ENCODE results near the gene CAST. TPM values are rescaled to one million over a fixed set of nuclear protein-coding genes. Genes with fewer than 3 reads are reported as not detected.
A peak's percentile ranks its signal among the peaks of the same experiment; 100 is the strongest.

The CAST gene
- total and polyA plus RNA-seq, 2 donors from 2014 or later: 83.2 to 282 TPM

DNA sequence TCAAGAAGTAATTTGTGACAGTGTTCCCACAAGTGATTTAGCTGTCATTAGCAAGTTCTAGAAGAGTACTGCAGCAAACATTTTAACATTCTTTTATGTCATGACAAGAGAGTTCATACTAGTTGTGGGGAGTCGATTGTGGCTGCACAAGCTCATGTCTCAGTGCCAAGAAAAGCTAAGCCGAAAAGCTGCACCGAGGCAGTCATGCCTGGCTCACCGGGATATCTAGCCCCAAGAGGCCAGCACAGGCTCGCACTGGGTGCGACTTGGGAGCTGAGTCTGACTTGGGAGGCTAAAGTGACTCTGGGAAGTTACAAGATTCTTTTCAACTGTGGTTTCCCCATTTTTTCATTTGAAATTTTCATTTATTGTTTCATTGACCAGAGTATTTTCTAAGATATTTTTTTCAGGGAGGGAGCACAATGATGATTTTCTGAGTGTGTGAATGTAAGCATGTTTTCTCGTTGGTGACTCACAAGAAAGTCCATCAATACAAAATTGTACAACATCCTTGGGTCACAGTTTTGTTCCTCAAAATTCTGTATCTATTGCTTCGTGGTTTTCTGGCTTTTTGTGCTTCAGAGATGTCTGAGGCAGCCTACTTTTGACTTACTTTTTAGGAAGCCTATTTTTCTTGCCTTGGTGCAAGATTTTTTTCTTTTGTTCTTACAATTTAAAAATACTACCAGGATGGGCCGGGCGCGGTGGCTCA lies 18.7 kb downstream of the CAST start:
- H3K4me1 ChIP-seq (ENCODE audit: control insufficient read depth in 2 of 3, insufficient read depth in 2 of 3, low read depth in 1 of 3, low read length in 3 of 3): no peaks in the 10 kb centered on the region

DNA sequence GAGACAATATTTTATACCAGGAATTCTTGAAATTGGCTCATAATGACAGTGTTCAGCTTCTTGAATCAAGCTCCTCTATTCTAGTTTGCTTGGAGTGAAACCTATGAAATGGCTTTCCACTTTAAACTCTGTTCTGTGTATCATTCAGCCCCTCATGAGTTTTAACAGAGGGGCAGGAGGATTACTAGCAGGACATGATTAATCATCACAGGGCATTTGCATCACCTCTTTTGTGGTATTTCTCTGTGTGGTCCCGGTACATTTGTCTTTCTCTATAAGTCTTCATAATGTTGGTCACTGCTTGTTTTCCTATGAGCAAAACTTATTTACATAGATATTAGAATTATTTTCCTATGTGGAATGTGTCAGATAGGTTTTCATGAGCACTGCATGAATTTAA lies 21.2 kb downstream of the CAST start:
- no peak for FAIRE-seq

More for the DNA sequence above, 18.7 kb downstream of the CAST start:
- Histone ChIP-seq H3K4me3 (ENCODE audit: low read length in 3 of 3) (no peak overlapping the region), H3K27ac (ENCODE audit: low read depth in 2 of 2, low read length in 2 of 2) (no peak overlapping the region), H3K27me3 (ENCODE audit: control insufficient read depth, insufficient read depth, low read length) (no peaks in the 10 kb centered on the region), H3K36me3 (ENCODE audit: control insufficient read depth in 2 of 3, insufficient read depth in 3 of 3, low read length in 3 of 3) (peaks cover 0 to 2% (median 0%) of the 10 kb centered on the region in 3 donors), H3K9me3 (ENCODE audit: control insufficient read depth in 2 of 3, insufficient read depth in 1 of 3, low read length in 3 of 3) (no peaks in the 10 kb centered on the region), H3K9ac (ENCODE audit: low read length in 3 of 3) (no peak overlapping the region)
- DNase-seq: peak in 1 of 5 donors; percentile 80
- intact Hi-C loops (cut with DNase I): no loop called here
- no peak for FAIRE-seq
- TF ChIP-seq, protein P1, sequence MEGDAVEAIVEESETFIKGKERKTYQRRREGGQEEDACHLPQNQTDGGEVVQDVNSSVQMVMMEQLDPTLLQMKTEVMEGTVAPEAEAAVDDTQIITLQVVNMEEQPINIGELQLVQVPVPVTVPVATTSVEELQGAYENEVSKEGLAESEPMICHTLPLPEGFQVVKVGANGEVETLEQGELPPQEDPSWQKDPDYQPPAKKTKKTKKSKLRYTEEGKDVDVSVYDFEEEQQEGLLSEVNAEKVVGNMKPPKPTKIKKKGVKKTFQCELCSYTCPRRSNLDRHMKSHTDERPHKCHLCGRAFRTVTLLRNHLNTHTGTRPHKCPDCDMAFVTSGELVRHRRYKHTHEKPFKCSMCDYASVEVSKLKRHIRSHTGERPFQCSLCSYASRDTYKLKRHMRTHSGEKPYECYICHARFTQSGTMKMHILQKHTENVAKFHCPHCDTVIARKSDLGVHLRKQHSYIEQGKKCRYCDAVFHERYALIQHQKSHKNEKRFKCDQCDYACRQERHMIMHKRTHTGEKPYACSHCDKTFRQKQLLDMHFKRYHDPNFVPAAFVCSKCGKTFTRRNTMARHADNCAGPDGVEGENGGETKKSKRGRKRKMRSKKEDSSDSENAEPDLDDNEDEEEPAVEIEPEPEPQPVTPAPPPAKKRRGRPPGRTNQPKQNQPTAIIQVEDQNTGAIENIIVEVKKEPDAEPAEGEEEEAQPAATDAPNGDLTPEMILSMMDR (IDR thresholded peaks at IDR 0.05; ENCODE audit: borderline replicate concordance, extremely low read depth, insufficient read depth): no peak

DNA sequence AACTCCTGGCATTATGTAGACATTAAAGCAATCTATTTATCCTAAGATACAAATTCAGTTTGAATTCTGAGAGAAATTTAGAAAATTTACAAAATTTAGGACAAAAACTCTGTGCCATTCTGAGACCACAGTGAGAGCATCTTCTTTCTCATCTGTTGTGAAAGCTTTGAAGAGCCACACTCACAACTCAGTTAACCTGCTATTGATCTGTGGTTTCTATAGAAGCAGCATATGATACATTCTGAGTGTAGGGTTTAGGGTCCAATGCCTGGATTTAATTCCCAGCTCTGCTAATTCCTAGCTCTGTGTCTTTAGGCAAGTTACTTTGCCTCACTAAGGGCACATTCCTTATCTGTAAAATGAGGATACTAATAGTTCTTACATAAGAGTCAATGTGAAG lies 21.6 kb downstream of the CAST start:
- Histone ChIP-seq H3K27ac (ENCODE audit: low read depth in 2 of 2, low read length in 2 of 2) (no peak overlapping the region), H3K9me3 (ENCODE audit: control insufficient read depth in 2 of 3, insufficient read depth in 1 of 3, low read length in 3 of 3) (no peaks in the 10 kb centered on the region), H3K9ac (ENCODE audit: low read length in 3 of 3) (no peak overlapping the region), H3K36me3 (ENCODE audit: control insufficient read depth in 2 of 3, insufficient read depth in 3 of 3, low read length in 3 of 3) (no peaks in the 10 kb centered on the region), H3K4me1 (ENCODE audit: control insufficient read depth in 2 of 3, insufficient read depth in 2 of 3, low read depth in 1 of 3, low read length in 3 of 3) (no peaks in the 10 kb centered on the region), H3K27me3 (ENCODE audit: control insufficient read depth, insufficient read depth, low read length) (no peaks in the 10 kb centered on the region), H3K4me3 (ENCODE audit: low read length in 3 of 3) (no peak overlapping the region)
- TF ChIP-seq, protein P1 (IDR thresholded peaks at IDR 0.05; ENCODE audit: borderline replicate concordance, extremely low read depth, insufficient read depth): no peak
- no peak for FAIRE-seq
- intact Hi-C loops (cut with DNase I): no loop called here
- DNase-seq: no peak

More for the DNA sequence above, 21.2 kb downstream of the CAST start:
- TF ChIP-seq, protein P1 (IDR thresholded peaks at IDR 0.05; ENCODE audit: borderline replicate concordance, extremely low read depth, insufficient read depth): no peak
- Histone ChIP-seq H3K36me3 (ENCODE audit: control insufficient read depth in 2 of 3, insufficient read depth in 3 of 3, low read length in 3 of 3) (no peaks in the 10 kb centered on the region), H3K4me1 (ENCODE audit: control insufficient read depth in 2 of 3, insufficient read depth in 2 of 3, low read depth in 1 of 3, low read length in 3 of 3) (no peaks in the 10 kb centered on the region), H3K27ac (ENCODE audit: low read depth in 2 of 2, low read length in 2 of 2) (no peak overlapping the region), H3K9me3 (ENCODE audit: control insufficient read depth in 2 of 3, insufficient read depth in 1 of 3, low read length in 3 of 3) (no peaks in the 10 kb centered on the region), H3K27me3 (ENCODE audit: control insufficient read depth, insufficient read depth, low read length) (no peaks in the 10 kb centered on the region), H3K9ac (ENCODE audit: low read length in 3 of 3) (no peak overlapping the region), H3K4me3 (ENCODE audit: low read length in 3 of 3) (no peak overlapping the region)
- intact Hi-C loops (cut with DNase I): no loop called here
- DNase-seq: no peak
